HG03095 (cell line): ENCODE measurements around the gene ZCCHC7.
"Not testable (repeated sequence)": the region's sequence is repeated elsewhere in the genome, so short reads cannot be mapped to it uniquely, and the experiment has no call there.

Experiments
- ATAC-seq: cut with Tn5 transposase; IDR thresholded peaks from one replicate; pipeline ENCODE4 v1.9.1; 2021; ENCODE audit warnings: moderate library complexity; ENCODE audit not compliant: unreplicated experiment

Gene ZCCHC7

DNA sequence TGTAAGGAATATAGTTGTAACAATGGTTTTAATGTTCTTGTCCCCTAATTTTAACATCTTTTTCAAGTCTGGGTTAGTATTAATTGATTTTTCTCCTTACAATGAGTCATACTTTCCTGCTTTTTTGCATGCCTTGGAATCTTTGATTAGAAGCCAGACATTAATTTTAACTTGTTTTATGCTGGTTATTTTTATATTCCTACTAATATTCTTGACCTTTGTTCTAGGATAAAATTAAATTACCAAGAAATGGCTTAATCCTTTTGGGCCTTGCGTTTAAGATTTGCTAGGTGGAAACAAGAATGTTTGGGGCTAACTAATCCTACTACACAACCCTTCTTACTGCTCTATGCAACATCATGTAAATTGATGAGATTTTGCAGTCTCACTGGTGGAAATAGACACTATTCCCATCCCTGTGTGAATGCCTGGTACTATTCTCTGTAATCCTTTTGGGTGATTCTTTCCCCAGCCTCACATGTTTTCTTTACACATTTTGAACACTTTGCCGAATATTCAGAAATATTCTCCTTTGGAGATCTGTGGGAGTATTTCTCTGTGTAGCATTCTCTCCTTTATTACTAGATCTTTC lies 47.2 kb downstream of the ZCCHC7 start:
- no peak for ATAC-seq

DNA sequence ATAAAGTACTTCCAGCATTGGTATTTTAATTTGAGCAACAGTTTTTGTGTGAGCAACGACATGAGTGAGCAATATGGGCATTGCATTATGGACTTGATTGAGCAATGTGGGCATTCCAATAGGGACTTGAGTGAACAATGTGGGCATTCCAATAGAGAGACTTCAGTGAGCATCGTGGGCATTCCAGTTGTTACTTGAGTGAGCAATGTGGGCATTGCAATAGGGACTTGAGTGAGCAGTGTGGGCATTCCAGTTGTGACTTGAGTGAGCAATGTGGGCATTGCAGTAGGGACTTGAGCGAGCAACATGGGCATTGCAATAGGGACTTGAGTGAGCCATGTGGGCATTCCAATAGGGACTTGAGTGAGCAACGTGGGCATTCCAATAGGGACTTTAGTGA lies 52.2 kb downstream of the ZCCHC7 start:
- ATAC-seq = no peak

DNA sequence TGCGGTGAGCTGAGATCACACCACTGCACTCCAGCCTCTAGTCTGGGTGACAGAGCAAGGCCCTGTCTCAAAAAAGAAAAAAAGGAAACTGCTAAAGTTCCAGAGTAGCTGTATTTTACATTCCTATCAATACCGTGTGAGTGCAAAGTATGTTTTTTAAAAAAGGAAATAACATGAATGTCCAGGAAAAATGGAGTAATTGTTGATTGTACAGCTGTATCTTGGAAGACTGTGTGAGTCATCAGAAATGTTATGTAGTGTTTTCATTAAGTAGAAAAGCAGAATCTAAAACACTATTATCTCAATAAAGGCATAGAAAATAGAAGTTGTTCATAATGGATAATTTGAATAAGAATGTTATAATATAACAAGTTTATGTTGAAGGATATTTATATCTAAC lies 53.9 kb downstream of the ZCCHC7 start:
- ATAC-seq = no peak

DNA sequence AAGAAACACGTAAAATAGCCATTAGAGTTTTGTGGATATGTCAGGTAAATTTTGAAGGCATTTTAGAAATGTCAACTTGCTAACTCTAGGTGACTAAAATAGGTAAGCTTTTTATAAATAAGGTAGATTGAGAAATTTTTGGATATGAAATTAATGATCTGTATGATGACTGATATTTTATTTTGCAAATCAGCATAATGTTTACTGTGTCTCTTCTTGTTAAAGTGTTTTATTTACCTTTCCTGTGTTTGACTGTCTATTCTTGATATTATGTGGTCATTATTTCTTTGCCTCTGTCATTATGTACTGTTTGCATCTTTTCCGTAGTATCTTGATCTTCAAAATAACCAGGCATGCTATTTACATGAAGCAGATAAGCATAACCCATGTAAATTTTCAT lies 58.4 kb downstream of the ZCCHC7 start:
- no peak for ATAC-seq

DNA sequence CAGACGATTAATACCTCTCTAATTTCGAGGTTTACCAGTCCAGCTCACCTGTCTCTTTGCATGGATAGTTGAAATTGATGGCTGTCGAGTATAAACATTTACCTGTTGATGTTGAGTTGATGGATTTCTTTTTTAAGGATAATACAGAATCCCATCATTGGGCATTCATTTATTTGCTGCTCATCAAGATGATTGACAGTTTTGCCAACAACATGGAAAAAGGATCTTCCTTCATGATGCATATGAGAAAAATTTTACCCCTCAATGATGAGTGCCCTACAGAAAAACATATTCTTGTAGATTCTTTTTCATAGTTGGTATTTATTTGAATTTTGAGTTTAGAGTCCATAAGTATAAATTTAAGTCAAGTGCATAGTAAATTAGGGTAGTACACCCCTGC lies 59.2 kb downstream of the ZCCHC7 start:
- ATAC-seq = no peak

DNA sequence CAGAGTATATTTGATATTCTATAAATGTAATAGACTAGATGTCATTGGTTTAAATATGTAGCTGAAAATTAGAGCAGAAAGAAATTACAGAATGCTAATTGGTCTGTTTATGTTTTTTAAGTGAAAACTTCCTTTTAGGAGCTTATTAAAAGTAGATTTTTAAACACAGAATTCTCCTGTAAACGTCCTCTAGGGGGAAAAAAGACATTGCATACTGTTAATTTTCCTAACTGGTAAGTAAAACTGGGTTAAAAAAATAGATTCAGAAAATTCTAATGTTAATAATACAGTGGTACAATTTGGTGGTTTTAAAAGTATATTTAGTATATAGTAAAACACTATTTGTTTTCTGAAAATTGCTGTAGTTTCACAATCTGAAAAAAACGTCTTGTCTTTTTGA lies 59.8 kb downstream of the ZCCHC7 start:
- ATAC-seq = no peak

DNA sequence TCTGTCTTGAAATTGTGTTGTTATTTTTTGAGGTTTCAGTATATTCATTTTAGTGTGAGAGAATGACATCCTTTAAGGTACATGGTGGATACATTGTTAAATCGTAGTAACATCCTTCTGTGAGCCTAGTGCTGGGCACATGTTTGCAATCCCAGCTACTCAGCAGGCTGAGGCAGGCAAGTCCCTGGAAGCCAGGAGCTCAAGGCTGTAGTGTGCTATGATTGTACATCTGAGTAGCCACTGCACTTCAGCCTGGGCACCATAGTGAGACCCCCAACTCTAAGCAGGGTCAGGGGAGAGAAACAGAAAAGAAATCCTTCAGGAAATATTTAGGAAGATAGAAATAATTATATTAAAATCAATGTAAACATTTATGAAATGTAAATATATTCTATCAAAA lies 62.3 kb downstream of the ZCCHC7 start:
- ATAC-seq = no peak

DNA sequence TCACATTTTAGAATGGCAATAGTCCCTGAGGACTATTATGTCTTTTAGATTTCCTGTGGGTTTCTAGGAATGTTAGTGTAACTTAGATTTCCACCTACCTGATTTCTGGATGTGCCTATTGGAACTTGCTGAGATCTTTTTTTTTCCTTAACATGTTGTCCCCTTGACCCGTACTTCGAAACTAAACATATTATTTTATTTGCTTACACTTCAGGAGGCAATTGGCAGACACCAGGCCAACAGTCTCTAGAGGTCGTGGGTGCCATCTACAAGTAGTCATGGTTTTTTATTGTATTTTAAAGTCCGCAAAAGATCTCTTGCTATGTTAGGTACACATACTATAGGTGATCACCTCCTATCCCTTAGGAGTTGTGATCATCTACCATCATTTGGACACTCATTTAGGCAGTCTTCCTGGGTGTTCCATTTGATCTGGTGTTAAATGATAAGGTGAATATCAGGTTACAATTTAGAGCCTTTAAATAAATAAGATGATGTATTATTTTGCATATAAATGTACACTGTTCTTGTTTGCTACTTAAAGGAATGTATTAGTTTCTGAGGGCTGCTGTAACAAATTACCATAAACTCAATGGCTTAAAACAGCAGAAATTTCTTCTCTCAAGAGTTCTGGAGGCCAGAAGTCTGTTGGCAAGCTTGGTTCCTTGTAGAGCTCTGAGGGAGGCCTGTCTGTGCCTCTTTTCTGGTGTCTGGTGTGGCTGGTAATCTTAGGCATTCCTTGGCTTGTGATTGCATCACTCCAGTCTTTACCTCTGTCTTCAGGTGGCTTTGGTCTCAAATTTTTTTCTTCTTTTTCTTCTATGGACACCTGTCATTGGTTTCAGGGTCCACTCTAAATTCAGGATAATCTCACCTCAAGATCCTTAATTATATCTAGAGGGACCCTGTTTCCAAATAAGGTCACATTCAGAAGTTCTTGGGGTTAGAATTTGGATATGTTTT lies 64.8 kb downstream of the ZCCHC7 start:
- no peak for ATAC-seq

DNA sequence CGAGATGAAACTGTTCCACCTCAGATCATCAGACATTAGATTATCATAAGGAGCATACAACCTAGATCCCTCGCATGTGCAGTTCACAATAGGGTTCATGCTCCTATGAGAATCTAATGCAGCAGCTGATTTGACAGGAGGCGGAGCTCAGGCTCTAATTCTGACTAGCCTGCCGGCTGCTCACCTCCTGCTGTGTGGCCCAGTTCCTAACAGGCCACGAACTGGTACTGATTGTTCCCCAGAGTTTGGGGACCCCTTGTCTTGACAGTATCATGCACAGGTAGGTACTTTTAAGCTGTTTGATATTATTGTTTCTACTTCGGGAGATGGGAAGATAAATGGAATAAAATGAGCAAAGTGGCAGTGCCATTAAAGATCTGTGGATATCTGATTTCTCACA lies 66.9 kb downstream of the ZCCHC7 start:
- peak; percentile 42 for ATAC-seq

DNA sequence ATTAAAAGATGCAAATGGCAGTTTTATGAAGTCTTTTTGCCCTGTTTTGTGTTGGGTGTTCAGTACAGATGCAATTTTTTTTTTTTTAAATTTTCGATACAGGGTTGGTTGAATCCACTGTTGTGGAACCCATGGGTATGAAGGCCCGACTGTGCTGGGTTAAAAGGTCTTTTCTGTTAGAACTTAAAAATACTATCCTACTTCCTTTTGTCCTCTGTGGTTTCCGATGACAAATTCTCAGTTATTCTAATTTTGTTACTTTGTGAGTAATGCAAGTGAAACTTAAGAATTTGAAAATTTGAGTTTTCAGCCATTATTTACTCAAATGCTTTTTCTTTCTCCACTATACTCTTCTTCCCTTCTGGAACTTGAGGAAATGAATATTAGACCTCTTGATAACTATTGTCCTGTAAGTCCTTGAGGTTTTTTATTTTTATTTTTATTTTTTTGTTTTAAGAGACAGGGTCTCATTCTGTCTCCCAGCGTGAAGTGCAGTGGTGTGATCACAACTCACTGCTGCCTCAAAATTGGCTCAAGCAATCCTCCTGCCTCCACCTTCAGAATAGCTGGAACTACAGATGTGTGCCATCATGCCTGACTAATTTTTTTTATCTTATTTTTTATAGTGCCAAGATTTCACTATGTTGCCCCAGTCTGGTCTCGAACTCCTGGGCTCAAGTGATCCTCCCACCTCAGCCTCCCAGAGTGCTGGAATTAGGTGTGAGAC lies 67.5 kb downstream of the ZCCHC7 start:
- peak; percentile 69 for ATAC-seq

DNA sequence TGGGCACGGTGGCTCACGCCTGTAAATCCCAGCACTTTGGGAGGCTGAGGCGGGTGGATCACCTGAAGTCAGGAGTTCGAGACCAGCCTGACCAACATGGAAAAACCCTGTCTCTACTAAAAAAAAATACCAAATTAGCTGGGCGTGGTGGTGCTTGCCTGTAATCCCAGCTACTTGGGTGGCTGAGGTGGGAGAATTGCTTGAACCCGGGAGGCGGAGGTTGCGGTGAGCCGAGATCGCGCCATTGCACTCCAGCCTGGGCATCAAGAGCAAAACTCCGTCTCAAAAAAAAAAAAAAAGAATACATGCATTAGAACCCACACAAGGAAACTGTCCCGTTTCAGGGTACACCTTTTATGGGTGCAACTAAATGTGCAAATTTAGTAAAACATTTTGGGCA lies 70.4 kb downstream of the ZCCHC7 start:
- ATAC-seq = not testable (repeated sequence)

DNA sequence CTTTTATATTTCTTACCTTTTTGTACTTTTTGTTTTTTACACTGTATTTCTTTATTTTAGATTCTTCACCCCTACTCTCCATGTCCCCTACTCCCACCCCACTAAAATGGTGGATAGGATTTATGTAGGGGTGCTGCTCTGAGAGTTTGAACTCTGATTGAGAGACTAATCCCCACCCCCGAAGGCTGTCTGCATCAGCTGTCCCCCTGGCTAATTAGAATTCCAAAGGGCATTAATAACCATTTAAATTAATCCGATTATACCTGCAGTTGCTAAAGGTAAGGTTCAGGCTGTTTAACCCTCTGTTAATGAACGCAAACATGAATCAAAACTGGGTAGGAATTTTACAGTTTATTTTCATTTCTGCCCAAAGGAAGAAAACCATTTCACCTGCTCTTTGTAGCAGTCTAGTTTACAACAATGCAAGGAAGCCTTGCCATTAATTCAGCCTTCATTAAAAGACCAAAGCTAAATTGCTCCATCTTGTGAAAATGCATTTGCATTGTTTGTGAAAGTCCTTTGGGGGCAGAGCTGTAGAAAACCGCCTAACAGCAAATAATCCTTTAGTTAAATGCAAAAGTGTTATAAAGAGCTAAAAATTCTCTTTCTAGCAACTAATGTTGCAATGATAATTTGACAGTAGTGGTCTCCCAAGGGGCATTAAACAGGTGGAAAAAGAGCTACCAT lies 71.2 kb downstream of the ZCCHC7 start:
- no peak for ATAC-seq

DNA sequence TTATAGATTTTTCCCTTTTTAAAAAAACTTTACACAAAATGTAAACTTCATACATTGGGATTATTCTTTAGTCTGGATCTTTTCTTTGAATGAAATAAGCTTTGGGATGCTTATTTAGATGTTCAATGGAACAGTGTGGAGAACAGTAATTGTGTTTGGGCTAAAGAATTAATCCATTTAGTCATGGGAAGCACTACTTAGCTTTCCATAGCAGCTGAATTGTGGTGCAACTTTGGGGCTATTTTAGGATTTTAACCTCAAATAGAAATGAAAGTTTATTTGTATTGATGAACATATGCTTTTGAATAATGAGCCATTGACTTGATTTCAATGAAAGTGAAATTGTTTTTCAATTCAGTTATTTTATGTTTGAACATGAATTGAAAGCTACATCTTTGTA lies 72.4 kb downstream of the ZCCHC7 start:
- ATAC-seq = no peak

DNA sequence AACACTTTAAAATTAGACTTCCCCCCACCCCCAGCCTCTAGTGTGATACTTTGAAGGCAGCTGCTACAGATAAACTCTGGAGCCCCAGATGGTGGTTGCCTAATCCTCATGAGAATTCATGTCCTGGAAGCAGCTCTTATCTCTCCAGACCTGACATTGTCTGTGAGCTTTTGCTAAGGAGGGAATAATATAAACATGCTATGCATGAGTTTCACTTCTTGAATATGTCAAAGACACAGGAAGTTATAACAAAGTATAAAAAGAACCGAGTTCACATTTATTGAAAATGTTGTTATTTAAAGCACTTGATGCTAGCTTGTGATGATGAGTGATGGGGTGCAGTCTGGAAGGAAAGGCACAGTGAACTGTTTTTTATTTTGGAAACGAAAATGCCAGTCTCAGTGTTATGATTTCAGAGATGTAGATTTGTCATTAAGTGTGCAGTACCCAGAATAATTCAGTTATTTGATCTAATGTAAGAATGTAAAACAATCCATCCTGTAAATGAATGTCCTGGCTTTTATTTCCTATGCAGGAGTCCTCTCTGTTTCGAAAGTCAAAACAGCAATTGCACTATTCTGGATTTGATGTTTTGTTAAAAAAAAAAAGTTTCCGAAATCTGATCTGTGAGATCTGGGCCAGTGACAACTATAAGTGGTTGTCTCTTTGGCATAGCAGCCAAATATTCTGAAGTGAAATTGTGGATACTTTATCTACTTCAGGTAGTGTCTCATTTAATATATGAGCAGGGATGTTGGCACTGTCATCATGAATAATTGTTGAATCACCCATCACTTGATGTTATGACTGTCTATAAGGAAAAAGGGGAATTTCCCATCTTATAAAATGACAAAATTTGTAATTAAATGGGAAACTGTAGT lies 77.0 kb downstream of the ZCCHC7 start:
- ATAC-seq = peak; percentile 56

DNA sequence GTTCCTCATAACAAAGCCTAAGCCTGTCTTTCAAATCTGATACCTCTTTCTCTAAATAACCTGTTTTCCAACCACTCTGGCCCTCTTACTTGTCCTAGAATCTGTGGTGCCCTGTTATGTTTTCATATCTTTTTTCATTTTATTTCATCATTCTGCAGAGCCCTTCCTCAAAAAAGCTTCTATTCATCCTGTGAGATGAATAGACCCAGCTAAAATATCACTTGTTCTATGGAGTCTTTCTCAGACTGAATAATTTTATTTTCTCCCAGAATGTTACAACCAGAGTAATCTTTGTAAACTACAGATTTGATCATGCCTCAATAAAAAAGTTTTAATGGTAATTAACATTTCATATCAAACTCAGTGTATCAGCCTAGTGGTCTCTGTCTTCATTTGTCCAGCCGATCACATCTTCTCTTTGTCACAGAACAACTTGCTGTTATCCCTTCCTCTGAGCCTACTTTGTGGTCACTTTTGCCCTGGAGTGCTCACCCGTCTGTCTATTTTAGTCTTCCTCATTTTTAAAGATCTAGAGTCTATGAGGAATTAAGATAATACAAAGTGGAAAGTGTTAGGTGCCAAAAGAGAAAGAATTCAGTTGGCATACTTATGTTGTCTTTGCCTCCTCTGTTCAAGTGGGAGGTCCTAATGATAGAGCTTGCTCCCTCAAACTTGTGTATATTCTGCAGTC lies 77.8 kb downstream of the ZCCHC7 start:
- no peak for ATAC-seq

DNA sequence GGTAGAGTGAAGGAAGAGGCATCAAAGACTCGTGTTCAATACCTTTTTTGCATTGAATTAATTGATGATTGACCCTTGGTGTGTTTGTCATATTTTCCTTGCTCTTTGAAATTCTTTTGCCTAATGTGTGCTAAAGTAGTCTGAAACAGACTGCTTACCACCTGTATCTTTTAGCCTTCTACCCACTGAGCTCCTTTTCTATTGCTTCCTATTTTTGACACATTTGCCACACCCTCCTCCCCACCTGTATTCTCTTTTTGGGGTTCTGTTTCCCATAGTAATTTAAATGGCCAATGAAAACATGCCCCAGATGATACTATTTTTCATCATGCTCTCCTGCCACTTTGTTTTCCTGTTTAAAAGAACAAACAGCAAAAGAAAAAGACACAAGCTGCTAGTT lies 78.5 kb downstream of the ZCCHC7 start:
- no peak for ATAC-seq

DNA sequence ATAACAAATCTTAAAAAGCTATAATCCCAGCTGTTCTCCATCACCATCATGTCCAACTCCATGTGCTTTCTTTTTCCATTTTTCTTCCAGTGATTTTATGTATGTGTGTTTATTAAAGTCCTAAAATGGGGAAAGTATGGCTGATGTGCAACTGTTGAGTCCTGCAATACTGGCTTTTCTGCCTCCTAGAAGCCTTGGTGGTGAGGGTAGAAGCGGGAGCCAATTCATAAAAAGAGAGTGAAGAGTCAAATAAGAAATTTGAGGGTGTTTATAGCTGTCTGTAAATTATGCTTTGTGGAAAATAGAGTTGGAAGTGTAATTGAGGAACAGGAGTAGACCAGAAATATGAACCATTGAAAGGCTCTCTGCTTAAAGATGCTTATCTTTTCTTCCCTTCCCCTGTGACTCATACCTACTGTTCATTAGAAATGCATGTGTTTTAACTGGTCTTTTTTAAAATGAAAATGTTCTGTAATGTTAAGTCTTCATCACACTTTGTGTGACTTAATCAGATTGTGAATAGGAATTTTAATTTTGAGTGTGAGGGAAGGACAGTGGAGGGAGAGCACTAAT lies 80.1 kb downstream of the ZCCHC7 start:
- no peak for ATAC-seq

DNA sequence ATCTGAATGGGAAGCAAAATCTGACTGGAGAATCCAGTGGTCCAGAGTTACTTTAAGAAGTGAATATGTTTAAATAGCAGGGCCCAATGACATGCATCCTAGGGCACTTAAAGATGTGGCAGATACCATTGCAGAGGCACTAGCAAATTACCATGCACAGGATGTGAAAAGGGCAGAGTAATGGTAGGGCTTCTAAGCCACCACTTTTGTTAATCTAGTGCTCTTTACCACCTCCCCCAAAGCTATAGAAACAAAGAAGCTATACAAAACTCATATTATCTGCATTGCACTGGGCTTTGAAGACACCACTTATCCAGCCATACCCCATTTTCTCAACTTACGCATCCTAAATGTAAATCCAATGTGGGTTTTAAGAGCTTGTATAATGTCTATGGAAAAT lies 81.2 kb downstream of the ZCCHC7 start:
- no peak for ATAC-seq

DNA sequence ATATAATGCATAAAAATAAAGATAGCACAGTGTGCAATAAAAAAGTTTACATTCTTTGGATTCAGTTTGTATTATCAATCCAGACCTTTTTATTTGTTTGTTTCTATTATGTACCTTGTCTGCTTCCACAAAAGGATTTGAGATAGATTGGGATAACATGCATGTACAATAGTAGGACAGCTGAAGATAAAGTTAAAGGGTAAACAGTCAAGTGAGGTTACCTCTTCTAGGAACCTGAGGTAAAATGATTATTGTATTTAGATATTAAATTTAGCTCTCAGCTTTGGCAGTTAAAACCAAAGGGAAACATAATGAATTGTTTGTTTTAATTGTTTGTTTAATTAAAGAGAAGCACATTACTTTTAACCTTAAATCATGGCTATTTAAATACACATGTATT lies 81.7 kb downstream of the ZCCHC7 start:
- no peak for ATAC-seq
